NCI-H2081 (cell line): ENCODE results near the gene P2RX4.
"Not testable (repeated sequence)": the region's sequence is repeated elsewhere in the genome, so short reads cannot be mapped to it uniquely, and the experiment has no call there.

Experiments used
- DNase-seq, 2 experiments: peaks; one replicate each; lab custom pipeline; 2025; lab: John Stamatoyannopoulos, UW

The P2RX4 gene

GRCh38 chr12:121241156-121241970 lies 31.4 kb downstream of the P2RX4 start:
- no peak for DNase-seq

- no peak for DNase-seq
These were observed 35.1 kb downstream of the P2RX4 start for GRCh38 chr12:121245031-121245430.

GRCh38 chr12:121245951-121246350 lies 36.0 kb downstream of the P2RX4 start:
- DNase-seq, result no peak

GRCh38 chr12:121246893-121247557 lies 37.1 kb downstream of the P2RX4 start:
- DNase-seq, result no peak

GRCh38 chr12:121248622-121249021 lies 38.7 kb downstream of the P2RX4 start:
- DNase-seq, result no peak

GRCh38 chr12:121250359-121250758 lies 40.4 kb downstream of the P2RX4 start:
- no peak for DNase-seq

- no peak for DNase-seq
These were observed 41.9 kb downstream of the P2RX4 start for GRCh38 chr12:121251838-121252237.

GRCh38 chr12:121252712-121253345 lies 42.9 kb downstream of the P2RX4 start:
- DNase-seq, result no peak

GRCh38 chr12:121253638-121254335 lies 43.9 kb downstream of the P2RX4 start:
- DNase-seq, result no peak

- DNase-seq, result no peak
These were observed 45.5 kb downstream of the P2RX4 start for GRCh38 chr12:121255433-121255832.

- DNase-seq, result not testable (repeated sequence)
These were observed 47.9 kb downstream of the P2RX4 start for GRCh38 chr12:121257704-121258449.

GRCh38 chr12:121259074-121259473 lies 49.1 kb downstream of the P2RX4 start:
- no peak for DNase-seq

- DNase-seq, result no peak
These were observed 50.2 kb downstream of the P2RX4 start for GRCh38 chr12:121260091-121260490.

- no peak for DNase-seq
These were observed 51.5 kb downstream of the P2RX4 start for GRCh38 chr12:121261398-121261797.

- no peak for DNase-seq
These were observed 53.4 kb downstream of the P2RX4 start for GRCh38 chr12:121263206-121263935.

GRCh38 chr12:121264135-121264534 lies 54.2 kb downstream of the P2RX4 start:
- DNase-seq, result no peak

GRCh38 chr12:121264951-121265515 lies 55.1 kb downstream of the P2RX4 start:
- no peak for DNase-seq

GRCh38 chr12:121267822-121268221 lies 57.9 kb downstream of the P2RX4 start:
- no peak for DNase-seq

- no peak for DNase-seq
These were observed 63.5 kb downstream of the P2RX4 start for GRCh38 chr12:121273364-121273896.

- no peak for DNase-seq
These were observed 64.3 kb downstream of the P2RX4 start for GRCh38 chr12:121274036-121274763.
